GM12892 (cell line): Measurements from ENCODE around the gene NOSIP.

Experiments
- POLR2A ChIP-seq: IDR thresholded peaks from 2 replicates; pipeline ENCODE4 v1.6.1; 2011; ENCODE audit warnings: low read depth, low read length, control low read depth
- TAF1 ChIP-seq: IDR thresholded peaks from 2 replicates; pipeline ENCODE4 v1.6.1; 2011; ENCODE audit warnings: low read depth, mild to moderate bottlenecking, control low read depth, low read length, borderline replicate concordance

DNA sequence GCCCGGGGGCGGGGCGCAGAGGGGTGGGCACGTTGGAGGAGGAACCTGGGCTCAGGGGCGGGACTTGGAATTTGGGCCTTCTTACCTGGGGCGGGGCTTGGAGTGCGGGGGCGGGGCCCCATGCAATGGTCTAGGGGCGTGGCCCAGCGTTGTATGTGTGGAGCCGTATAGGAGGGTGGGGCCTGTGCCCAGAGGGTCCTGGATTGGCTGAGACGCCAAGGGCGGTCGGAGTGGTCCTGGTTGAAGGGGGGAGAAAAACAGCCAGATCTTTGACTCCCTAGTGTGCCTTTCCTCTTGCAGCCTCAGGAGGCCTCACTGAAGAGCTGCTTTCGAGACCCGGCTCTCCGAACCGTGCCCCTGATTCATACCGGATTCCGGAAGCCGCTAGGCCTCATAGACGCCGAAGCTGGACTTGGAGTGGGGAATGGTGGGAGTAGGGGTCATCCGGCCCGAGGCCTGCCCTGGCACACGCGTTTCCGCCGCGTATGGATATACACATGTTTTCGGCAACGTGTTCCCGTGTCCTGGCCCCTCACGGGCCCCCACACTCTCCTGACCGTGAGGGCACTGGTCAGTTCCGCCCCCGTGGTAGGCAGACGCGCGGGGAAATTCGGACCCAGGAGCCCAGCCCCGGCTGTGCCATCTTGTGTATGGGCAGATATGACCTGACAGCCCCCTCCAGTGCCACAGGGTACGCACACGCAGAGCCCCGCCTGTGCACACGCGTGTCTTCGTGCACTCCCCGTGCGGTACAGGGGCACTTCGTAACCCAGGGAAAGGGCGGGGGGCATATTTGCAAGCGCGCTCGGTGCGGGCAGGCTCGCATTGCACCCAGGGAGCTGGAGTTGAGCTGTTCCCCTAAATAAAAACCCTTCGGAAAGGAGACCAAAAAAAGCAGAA, 10.0 kb upstream of the NOSIP start:
- TF ChIP-seq TAF1, result peak; percentile 83
- TF ChIP-seq POLR2A, result peak; percentile 87
